KOPT-K1 (cell line): ENCODE data around the gene ACP1.

Experiments used
- H3K27ac ChIP-seq: fragments of 200-600 bp; sonication (generic); 2 replicates; pipeline ENCODE4 v1.5.1; 2016; ENCODE audit warnings: antibody characterized with exemption, mild to moderate bottlenecking, low read depth, low read length; ENCODE audit not compliant: poor library complexity, severe bottlenecking
- H3K36me3 ChIP-seq: fragments of 200-600 bp; sonication (generic); 2 replicates; pipeline ENCODE4 v1.5.1; 2017; ENCODE audit warnings: antibody characterized with exemption, mild to moderate bottlenecking, low read length, moderate library complexity; ENCODE audit not compliant: insufficient read depth
- H3K9me3 ChIP-seq: fragments of 200-600 bp; sonication (generic); 2 replicates; pipeline ENCODE4 v1.5.1; 2017; ENCODE audit warnings: antibody characterized with exemption, low read length, mild to moderate bottlenecking; ENCODE audit not compliant: insufficient read depth, poor library complexity, severe bottlenecking

The ACP1 gene

GRCh38 chr2:263022-263738 is 1.6 kb upstream of the ACP1 start:
- peaks cover 16% of the 10 kb centered on the region for H3K36me3 ChIP-seq
- H3K27ac ChIP-seq, result no peak overlapping the region
- H3K9me3 ChIP-seq, result peaks cover 8% of the 10 kb centered on the region

GRCh38 chr2:263774-264492 is 814 bp upstream of the ACP1 start, which contains the start of gene SH3YL1:
Gene SH3YL1 (minus strand): TSS chr2:264032. CDS start chr2:263984, 48 bp downstream.
- peak within 1 kb of the TSS; percentile 78 for H3K27ac ChIP-seq
- peaks cover 22% of the 10 kb centered on the region for H3K36me3 ChIP-seq
- peaks cover under 1% of the 10 kb centered on the region for H3K9me3 ChIP-seq

GRCh38 chr2:268323-268722 is 3.6 kb downstream of the ACP1 start:
- no peak overlapping the region for H3K27ac ChIP-seq

GRCh38 chr2:269356-270030 is 4.7 kb downstream of the ACP1 start:
- Histone ChIP-seq H3K27ac (no peak overlapping the region), H3K36me3 (peaks cover 71% of the 10 kb centered on the region), H3K9me3 (no peaks in the 10 kb centered on the region)

More at GRCh38 chr2:268323-268722, 3.6 kb downstream of the ACP1 start:
- H3K36me3 ChIP-seq, result peaks cover 59% of the 10 kb centered on the region
- no peaks in the 10 kb centered on the region for H3K9me3 ChIP-seq

- Histone ChIP-seq H3K9me3 (no peaks in the 10 kb centered on the region), H3K27ac (no peak overlapping the region), H3K36me3 (peaks cover 85% of the 10 kb centered on the region)
Observed at GRCh38 chr2:270861-271260, 6.1 kb downstream of the ACP1 start.

GRCh38 chr2:271917-272316 is 7.2 kb downstream of the ACP1 start:
- H3K36me3 ChIP-seq, result peaks cover 92% of the 10 kb centered on the region
- no peak overlapping the region for H3K27ac ChIP-seq
- no peaks in the 10 kb centered on the region for H3K9me3 ChIP-seq

GRCh38 chr2:273333-273732 is 8.6 kb downstream of the ACP1 start:
- peaks cover 92% of the 10 kb centered on the region for H3K36me3 ChIP-seq
- H3K9me3 ChIP-seq, result no peaks in the 10 kb centered on the region
- no peak overlapping the region for H3K27ac ChIP-seq

- Histone ChIP-seq H3K36me3 (peaks cover 97% of the 10 kb centered on the region), H3K27ac (no peak overlapping the region), H3K9me3 (no peaks in the 10 kb centered on the region)
Observed at GRCh38 chr2:274503-274902, 9.8 kb downstream of the ACP1 start.

GRCh38 chr2:275466-275865 is 10.7 kb downstream of the ACP1 start:
- Histone ChIP-seq H3K9me3 (no peaks in the 10 kb centered on the region), H3K27ac (no peak overlapping the region), H3K36me3 (peaks cover 99% of the 10 kb centered on the region)

- H3K9me3 ChIP-seq, result no peaks in the 10 kb centered on the region
- H3K36me3 ChIP-seq, result peaks cover 100% of the 10 kb centered on the region
- H3K27ac ChIP-seq, result no peak overlapping the region
Observed at GRCh38 chr2:278312-278926, 13.7 kb downstream of the ACP1 start.

- H3K36me3 ChIP-seq, result peaks cover 100% of the 10 kb centered on the region
Observed at GRCh38 chr2:278927-279320, 14.2 kb downstream of the ACP1 start.

GRCh38 chr2:279366-279765 is 14.6 kb downstream of the ACP1 start:
- H3K9me3 ChIP-seq, result no peaks in the 10 kb centered on the region
- no peak overlapping the region for H3K27ac ChIP-seq
- H3K36me3 ChIP-seq, result peaks cover 100% of the 10 kb centered on the region

More at GRCh38 chr2:278927-279320, 14.2 kb downstream of the ACP1 start:
- Histone ChIP-seq H3K27ac (no peak overlapping the region), H3K9me3 (no peaks in the 10 kb centered on the region)

GRCh38 chr2:279956-280649 is 15.4 kb downstream of the ACP1 start:
- H3K36me3 ChIP-seq, result peaks cover 98% of the 10 kb centered on the region
- no peak overlapping the region for H3K27ac ChIP-seq
- H3K9me3 ChIP-seq, result no peaks in the 10 kb centered on the region

- H3K36me3 ChIP-seq, result peaks cover 92% of the 10 kb centered on the region
- H3K27ac ChIP-seq, result no peak overlapping the region
- no peaks in the 10 kb centered on the region for H3K9me3 ChIP-seq
Observed at GRCh38 chr2:280650-281110, 15.9 kb downstream of the ACP1 start.
